Fibroblast of skin of left biceps (primary cell): Measurements from ENCODE around the gene SYNJ2BP.
"Not testable (repeated sequence)": the region's sequence is repeated elsewhere in the genome, so short reads cannot be mapped to it uniquely, and the experiment has no call there.

ENCODE experiments used
- DNase-seq, 2 experiments: peaks; one replicate each; pipeline ENCODE4 v3.0.0-alpha.2; 2013; ENCODE audit warnings: low read depth in 2 of 2

SYNJ2BP gene, protein sequence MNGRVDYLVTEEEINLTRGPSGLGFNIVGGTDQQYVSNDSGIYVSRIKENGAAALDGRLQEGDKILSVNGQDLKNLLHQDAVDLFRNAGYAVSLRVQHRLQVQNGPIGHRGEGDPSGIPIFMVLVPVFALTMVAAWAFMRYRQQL

DNA sequence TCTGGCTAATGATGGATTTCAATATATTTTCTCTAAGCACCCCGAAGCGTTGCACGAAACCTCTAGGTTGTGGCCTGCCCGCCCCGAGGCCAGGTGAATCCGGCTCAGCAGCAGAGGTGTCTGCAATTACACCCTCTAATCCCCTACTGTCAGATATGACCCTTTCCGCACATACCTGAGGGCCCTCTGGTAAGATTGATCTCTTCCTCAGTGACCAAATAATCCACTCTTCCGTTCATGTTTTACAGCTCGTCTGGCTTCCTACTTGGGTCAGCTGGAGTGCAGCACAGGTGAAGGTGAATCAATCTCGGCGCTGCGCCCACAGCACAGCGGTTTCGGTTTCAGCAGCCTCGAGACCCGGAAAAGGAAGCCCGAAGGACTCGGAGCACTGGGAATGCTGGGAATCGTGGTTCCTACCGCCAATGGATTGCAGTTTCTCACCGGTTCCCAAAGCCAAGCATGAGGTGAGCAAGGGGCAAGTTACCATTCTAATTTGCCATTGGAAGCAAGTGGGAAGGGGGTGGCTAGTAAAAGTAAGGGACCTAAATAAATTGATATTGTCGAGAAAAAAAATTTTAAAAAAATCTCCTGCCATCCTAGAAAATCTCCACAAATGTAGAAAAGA is at the start of gene SYNJ2BP:
SYNJ2BP (minus strand) TSS at position 366 of the 625 bp plus-strand sequence; CDS start at position 239, 127 bp downstream.
- DNase-seq = peak; percentile 20 to 26

DNA sequence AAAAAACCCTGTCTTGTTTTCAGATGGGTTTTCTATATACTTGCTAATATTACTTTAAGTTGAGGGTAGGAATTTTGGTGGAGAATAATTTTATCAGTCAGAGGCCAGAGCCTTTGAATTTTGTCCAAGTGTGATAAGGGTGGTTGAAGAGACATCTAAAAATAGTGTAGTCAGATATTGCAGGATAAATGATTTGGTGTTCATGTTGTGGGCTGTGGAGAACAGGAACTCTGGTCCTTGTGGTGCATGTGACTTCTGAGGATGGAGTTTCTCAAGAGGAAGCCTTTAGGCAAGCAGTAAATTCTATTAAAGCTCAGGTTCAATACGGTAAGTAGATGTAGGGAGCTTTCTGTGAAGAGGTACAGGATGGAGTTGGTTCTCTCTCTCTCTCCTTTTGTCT is 37.8 kb upstream of the SYNJ2BP start:
- DNase-seq = no peak

DNA sequence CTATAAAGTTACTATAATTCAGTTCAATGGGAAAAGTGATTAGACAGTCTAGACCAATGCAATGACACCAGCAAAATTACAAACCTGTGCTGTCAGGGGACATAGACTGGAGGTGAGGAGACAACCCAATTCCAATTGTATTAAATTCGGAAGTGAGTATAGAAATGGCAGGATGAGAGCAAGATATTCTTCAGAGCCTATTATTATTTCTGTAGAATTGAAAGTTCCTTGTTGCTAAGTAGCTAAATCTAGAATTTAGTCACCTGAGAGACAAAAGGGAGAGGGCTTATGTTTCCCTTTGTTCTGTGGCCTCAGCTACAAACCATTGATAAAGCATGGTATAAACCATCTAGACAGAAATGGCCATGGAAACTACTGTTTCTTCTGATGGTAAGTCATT is 35.0 kb upstream of the SYNJ2BP start, which contains the start of gene ADAM21:
ADAM21 (plus strand) TSS at position 301 of the 400 bp plus-strand sequence. CDS start 5,326 bp downstream, outside the sequence.
- no peak for DNase-seq

DNA sequence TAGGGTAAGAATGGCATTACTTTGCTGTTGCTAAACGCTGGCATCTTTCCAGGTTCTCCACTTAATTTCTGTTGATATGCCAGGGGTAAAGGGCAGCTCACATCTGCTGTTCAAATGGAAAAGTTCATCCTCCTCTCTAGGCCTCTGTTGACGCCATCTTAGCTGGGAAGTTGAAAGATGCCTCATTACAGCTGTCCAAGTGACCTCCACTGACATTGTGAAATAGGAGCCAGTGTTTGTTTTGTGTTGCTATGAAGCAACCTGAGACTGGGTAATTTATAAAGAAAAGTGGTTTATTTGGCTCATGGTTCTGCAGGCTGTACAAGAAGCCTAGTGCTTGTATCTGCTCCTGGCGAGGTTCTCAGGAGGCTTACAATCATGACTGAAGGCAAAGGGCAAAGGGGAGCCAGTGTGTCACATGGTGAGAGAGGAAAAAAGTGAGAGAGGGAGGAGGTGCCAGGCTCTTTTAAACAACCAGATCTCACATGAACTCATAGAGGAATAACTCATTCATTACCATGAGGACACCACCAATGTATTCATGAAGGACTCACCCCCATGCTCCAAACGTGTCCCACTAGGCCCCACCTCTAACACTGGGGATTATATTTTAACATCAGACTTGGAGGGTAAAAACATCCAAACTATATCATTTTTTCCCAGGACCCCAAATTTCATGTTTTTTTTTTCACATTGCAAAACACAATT is 31.9 kb upstream of the SYNJ2BP start:
- DNase-seq = no peak

DNA sequence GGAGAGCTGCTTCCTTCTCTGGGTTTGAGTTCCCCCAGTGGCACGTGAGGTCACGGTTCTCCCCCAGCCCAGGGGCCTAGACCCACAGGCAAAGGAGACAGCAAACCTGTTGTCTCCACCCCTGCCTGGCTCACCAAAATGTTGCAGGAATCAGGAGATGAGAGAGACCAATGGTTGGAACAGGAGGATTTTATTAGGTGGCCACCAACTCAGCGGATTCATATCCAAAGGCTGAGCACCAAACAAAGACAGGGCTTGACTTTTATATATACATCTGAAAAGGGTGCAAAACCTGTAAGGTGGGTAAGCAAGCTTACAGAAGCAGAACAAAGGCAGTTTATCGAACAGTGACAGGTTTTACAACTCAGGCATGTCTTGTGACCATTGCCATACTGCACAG is 25.9 kb upstream of the SYNJ2BP start:
- DNase-seq = no peak

DNA sequence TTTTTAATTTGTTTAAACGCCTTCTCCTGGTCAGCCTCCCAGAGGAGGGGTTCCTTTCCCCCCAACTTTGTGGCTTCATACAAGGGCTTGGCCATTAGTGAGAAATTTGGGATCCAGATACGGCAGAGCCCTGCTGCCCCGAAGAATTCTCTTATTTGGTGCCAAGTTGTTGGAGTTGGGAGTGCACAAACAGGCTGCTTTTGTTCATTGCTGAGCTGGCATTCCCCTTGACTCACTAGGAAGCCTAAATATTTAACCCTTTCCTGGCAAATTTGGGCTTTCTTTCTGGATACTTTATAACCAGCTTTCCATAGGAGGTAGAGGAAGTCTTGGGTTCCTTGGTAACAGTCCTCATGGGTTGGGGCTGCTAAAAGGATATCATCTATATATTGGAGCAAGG is 24.8 kb upstream of the SYNJ2BP start:
- DNase-seq = no peak

DNA sequence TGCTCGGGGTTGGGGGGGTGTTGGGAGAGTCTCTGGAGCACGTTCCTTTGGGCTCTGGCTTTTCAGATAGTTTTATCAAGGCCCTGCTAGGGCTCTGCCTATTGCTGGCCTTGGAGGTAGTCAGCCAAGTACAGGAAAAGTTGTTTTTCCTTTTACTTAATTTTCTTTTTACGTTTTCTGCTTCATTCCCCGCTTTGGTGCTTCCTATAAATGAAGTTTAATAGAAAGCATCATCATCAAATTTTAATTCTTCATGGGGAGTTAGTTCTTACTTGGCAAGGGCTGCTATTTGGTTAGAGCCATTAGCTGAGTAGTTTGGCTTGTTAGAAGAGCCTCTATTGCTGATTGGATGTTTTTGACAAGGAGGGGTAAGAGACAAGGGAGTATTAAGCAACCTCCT is 20.0 kb upstream of the SYNJ2BP start:
- DNase-seq = no peak

DNA sequence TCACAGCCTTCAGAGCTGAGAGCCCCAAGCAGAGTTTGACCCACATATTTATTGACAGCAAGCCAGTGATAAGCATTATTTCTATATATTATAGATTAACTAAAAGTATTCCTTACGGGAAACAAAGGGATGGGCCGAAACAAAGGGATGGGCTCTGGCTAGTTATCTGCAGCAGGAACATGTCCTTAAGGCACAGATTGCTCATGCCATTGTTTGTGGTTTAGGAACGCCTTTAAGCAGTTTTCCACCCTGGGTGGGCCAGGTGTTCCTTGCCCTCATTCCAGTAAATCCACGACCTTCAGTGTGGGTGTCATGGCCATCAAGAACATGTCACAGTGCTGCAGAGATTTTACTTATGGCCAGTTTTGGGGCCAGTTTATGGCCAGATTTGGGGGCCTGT is 9.7 kb upstream of the SYNJ2BP start:
- not testable (repeated sequence) for DNase-seq

DNA sequence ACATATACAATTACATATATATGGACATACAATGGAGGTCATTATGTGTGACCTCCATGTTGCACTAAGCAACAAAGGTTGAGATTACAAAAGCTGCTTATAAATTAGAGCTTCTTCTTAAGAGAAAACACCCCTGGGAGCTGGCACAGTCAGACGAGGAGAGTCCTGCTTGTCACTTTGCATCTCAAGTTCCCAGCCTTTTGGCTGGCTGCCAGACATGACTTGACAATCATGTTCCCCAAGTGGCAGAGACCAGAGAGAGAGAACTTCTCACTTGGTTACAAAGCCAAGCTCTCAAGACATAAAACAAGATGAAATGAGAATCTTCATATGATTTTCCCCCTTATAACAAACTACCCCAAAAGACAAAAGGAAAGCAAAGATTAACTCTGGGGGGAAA is 8.5 kb upstream of the SYNJ2BP start:
- DNase-seq = no peak

DNA sequence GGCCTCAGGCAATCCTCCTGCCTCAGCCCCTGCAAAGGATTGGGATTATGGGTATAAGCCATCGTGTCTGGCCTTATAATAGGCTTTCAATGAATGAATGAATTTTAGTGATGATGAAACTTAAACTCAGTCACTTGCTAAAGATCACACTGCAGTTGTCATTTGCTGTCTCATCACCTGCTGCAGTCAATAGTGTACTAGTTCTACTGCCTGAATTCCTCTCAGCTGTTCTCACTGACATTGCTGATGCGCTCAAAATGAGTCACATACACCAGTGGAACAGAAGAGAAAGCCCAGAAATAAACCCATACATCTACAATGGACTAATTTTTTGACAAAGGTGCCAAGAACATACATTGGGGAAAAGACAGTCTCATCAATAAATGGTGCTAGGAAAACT is 5.6 kb upstream of the SYNJ2BP start:
- no peak for DNase-seq

DNA sequence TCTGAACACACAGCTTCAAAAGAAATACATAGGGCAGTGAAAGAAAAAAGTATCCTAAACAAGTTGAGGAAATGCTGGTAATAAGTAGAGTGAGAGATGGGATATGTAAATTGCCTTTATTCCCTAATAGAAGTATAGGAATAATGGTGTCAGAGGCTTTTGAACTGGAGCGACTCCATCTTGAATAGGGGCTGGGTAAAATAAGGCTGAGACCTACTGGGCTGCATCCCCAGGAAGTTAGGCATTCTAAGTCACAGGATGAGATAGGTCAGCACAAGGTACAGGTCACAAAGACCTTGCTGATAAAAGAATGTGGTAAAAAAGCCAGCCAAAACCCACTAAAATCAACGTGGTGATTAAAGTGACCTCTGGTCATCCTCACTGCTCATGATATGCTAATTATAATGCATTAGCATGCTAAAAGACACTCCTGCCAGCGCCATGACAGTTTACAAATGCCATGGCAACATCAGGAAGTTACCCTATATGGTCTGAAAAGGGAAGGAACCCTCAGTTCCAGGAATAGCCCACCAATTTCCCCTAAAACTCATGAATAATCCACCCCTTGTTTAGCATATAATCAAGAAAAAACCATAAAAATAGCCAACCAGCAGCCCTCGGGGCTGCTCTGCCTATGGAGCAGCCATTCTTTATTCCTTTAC is 2.5 kb upstream of the SYNJ2BP start:
- DNase-seq = not testable (repeated sequence)

DNA sequence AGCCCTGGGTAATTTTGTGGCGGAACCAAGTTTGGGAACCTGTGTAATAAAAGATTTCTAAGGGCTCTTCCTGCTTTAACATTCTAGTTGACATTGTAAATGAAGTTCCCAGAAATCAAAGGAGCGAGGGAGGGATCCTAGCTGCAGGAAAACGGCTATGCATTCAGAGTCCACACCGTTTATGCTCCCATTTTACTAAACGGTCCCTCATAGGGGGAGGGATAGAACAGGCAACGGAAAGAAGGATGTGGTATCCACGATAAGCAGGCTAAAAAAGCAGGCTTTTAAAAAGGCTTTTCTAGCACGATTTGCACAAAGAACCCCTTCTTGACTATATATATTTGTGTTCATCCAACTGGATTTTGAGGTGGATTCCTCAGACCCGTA is 559 bp downstream of the SYNJ2BP start:
- DNase-seq = no peak

DNA sequence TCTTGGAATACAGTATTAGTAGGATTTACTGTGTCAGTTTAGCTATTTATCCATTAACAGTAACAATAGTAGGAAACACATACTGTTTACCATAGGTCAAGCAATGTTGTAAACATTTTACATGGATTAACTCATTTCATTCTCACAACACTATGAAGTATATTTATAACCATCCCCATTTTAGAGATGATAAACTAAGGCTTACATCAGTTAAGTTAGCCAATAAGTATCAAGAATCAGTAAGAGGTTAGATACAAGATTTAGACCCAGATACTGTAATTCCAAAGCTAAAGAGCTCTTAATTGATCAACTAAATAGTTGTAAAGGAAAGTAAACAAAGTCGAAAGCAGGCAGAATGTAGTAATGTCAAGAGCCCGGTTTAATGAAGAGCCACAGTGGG is 1.1 kb downstream of the SYNJ2BP start:
- DNase-seq = no peak

DNA sequence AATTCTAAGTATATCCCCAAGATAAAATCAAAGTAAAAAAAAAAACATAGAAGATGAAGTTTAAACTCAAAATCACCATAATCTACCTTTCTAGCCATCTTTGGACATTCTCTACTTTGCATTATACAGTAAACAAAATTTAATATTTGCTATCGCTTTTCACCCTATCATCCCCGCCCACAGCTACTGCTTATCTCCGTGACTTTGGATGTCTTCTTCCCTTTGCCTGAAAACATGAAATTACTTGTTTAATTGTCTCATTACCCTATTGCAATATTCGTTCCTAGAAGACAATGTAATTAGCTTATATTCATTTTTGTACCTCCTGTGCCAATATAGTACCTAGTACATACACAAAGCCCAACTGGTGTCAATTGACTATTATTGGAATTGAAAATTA is 9.3 kb downstream of the SYNJ2BP start:
- DNase-seq = no peak

DNA sequence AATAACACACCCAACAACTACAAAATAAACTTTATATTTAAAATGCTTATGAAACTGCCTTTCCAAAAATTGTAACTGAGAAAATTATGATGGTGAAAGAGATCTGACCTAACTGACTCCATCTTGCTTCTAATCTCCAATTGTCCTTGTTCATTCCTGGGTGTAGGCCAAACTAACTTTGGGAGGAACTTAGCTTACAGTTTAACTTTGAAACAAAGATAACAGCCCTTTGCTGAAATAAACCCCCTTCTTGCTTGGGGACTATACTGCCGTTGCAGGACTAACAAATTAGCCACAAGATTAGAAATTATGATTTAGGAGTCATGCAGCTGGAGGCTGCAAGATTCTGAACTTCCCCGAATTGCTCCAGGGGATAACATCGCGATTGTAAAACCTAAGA is 10.7 kb downstream of the SYNJ2BP start:
- not testable (repeated sequence) for DNase-seq

DNA sequence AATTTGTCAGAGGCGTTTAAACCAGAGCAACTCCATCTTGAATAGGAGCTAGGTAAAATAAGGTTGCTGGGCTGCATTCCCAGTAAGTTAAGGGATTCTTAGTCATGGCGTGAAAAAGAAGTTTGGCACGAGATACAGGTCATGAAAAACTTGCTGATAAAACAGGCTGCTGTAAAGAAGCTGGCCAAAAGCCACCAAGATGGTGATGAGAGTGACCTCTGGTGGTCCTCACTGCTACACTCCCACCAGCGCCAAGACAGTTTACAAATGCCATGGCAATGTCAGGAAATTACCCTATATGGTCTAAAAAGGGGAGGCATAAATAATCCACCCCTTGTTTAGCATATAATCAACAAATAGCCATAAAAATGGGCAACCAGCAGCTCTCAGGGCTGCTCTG is 13.6 kb downstream of the SYNJ2BP start:
- not testable (repeated sequence) for DNase-seq

DNA sequence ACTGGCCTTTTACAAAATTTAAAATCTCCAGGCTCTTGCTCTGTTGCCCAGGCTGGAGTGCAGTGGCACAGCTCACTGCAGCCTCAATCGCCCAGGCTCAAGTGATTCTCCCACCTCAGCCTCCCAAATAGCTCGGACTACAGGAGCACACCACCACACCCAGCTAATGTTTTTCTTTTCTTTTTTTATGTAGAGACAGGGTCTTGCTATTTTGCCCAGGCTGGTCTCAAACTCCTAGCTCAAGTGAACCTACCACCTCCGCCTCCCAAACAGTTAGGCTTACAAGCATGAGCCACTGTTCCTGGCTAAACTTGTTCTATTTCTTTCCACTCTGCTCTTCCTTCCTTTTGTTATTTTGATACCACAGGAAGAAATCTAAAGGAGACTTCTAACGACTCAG is 15.2 kb downstream of the SYNJ2BP start:
- no peak for DNase-seq

DNA sequence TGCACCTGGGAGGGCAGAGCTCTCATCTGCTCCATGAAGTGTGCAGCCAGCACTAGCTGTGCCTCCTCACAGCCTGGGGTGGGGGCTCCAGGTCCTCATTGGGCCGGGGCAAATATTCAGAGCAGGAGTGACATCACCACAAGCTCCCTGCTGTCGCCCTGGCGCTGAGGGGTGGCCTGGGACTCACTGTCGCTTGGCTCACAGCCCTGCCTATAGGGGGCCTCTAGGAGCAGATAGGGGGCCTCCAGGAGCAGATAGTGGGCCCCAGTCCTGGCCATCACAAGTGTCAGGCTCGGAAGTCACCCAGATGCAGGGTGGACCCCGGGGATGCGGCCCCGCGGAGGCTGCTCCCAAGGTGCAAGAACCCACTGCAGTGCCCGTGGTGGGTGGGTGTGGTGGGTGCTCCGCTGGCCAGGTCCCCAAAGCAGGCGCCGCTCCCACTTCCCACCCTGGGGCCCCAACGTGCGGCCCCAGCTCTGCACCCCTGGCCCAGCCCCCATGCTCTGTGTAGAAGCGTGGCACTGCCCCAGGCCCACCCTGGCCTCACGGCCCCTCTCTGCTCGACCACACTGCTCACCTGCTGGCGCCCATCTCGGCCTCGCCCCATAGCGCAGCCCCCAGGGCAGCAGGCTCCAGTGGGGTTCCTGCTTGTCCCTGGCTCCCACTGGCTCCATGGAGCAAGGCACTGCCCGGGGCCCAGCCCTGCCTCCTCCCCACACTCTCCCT is 18.0 kb downstream of the SYNJ2BP start:
- no peak for DNase-seq

DNA sequence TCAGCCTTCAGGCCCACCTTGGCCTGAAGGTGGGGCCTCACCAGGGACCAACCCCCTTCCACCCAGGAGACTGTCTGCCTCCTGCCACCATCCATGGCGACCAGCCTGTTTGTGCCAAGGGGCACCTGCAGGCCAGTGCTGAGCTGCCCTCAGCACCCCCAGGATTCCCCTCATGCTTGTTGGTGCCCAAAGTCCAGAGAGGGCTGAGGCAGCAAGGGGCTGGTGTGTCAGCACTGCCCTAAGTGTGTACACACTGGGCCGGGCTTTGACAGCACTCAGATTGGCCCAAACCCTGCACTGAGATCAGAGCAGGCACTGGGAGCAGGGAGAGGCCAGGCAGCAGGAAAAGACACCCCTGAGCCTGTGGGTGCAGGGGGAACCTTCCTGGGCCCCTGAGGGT is 18.6 kb downstream of the SYNJ2BP start:
- no peak for DNase-seq

DNA sequence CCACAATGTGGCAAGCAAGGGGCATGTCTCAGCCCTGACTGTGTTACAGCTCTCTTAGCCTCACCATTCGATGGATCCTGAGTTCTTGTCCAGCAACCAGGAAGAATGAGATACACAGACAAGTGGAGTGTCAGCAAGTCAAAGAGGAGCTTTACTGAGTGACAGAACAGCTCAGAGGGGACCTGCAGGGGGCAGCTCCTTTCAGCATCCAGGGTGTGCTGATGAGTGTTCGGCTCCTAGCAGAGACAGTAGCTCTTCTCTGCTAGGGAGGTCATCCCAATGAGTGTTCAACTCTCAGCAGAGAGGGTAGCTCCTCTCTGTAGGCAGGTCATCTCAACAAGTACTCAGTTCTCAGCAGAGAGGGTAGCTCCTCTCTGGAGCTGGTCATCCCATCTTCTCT is 19.1 kb downstream of the SYNJ2BP start:
- no peak for DNase-seq

DNA sequence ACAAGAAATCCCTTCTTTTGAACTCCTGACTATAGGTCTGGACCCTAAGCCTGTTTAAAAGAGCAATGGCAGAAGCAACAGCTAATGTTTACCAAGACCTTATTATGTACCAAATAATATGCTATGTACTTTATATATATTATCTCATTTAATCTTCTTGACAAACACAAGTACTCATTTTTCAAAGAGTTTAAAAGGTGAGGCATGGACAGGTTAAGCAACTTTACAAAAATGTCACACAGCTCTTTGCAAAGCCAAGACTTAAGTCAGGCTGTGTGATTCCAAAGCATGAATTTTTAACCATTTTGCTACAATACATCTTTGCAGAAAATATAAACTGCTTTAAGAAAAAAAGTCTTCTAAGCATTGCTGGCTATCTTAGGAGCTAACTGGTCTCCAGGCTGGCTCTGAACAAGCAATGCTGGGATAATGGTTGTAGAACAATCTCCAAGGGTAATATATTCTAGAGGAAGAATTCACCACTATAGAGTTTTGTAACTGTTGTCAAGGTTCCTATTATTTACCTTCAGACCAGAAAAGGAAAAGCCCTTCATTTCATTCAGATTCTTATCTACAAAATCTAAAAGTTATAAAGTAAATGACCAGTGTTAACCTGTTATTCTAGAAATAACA is 22.1 kb downstream of the SYNJ2BP start:
- DNase-seq = no peak

DNA sequence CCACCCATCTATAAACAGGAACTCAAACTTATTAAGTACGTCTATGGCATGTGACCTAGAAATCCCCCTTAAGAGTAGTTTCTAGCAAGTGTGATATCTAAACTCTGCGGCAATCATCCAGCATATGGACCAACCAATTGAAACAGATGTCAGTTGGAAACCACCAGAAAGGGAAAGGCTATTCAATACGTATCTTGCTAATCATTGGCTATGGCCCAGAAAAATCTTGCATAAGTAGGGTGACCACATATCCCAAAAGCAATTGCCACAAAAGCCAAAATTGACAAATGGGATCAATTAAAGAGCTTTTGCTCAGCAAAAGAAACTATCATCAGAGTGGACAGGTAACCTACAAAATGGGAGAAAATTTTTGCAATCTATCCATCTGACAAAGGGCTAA is 24.2 kb downstream of the SYNJ2BP start:
- no peak for DNase-seq
